HUDEP-2 (cell line): ENCODE data around the gene XPA.
A peak's percentile ranks its signal among the peaks of the same experiment; 100 is the strongest.

ENCODE experiments used
- DNase-seq, 76 experiments: peaks; one replicate each; lab custom pipeline; 2025; ENCODE audit not compliant: unreplicated experiment in 76 of 76; lab: John Stamatoyannopoulos, UW

The XPA gene

GRCh38 chr9:97660340-97660739, 36.8 kb downstream of the XPA start:
- peak in 1 of 76 experiments; percentile 8 for DNase-seq

- DNase-seq, result no peak
These were observed 37.4 kb downstream of the XPA start for GRCh38 chr9:97659771-97660170.

GRCh38 chr9:97658707-97659106, 38.4 kb downstream of the XPA start:
- no peak for DNase-seq

GRCh38 chr9:97651646-97652045, 45.5 kb downstream of the XPA start:
- no peak for DNase-seq

- no peak for DNase-seq
These were observed 49.1 kb downstream of the XPA start for GRCh38 chr9:97647996-97648395.

GRCh38 chr9:97645720-97646119, 51.4 kb downstream of the XPA start:
- DNase-seq, result no peak

GRCh38 chr9:97640325-97640724, 56.8 kb downstream of the XPA start:
- DNase-seq, result peak in 1 of 76 experiments; percentile 14

- peak in 2 of 76 experiments; percentile 2 to 9 for DNase-seq
These were observed 58.5 kb downstream of the XPA start for GRCh38 chr9:97638666-97639065.

- DNase-seq, result no peak
These were observed 60.2 kb downstream of the XPA start for GRCh38 chr9:97636903-97637302.

GRCh38 chr9:97635026-97635425, 62.1 kb downstream of the XPA start:
- no peak for DNase-seq

GRCh38 chr9:97633859-97634490, 63.2 kb downstream of the XPA start:
- no peak for DNase-seq

GRCh38 chr9:97632985-97633858, 63.9 kb downstream of the XPA start, which contains the start of the genes NCBP1 and TSTD2:
Gene NCBP1 (plus strand): TSS chr9:97633821. CDS start chr9:97633882, 61 bp downstream.
Gene TSTD2 (minus strand): TSS chr9:97633368. CDS start chr9:97627562, 5,806 bp downstream.
- DNase-seq, result peak; percentile 52 to 99 (median 93)

- DNase-seq, result peak in 24 of 76 experiments; percentile 2 to 76 (median 44)
These were observed 64.7 kb downstream of the XPA start for GRCh38 chr9:97632248-97632984.

GRCh38 chr9:97630591-97630990, 66.5 kb downstream of the XPA start:
- no peak for DNase-seq

GRCh38 chr9:97629156-97629555, 68.0 kb downstream of the XPA start:
- no peak for DNase-seq

GRCh38 chr9:97628668-97629067, 68.5 kb downstream of the XPA start:
- no peak for DNase-seq

GRCh38 chr9:97627624-97628023, 69.5 kb downstream of the XPA start:
- DNase-seq, result no peak

GRCh38 chr9:97625620-97626019, 71.5 kb downstream of the XPA start:
- no peak for DNase-seq
